PFSK-1 (cell line): ENCODE data around the gene F10.

Experiments
- FOXP2 ChIP-seq: optimal IDR thresholded peaks from 2 replicates; pipeline ENCODE3; 2011; ENCODE audit warnings: borderline replicate concordance, control low read depth, inconsistent platforms; ENCODE audit not compliant: insufficient read depth; ENCODE audit errors: extremely low read length, extremely low read depth
- POLR2AphosphoS5 ChIP-seq: IDR thresholded peaks from 2 replicates; pipeline ENCODE4 v1.6.1; 2012; ENCODE audit warnings: low read depth, mild to moderate bottlenecking, control low read depth, low read length, moderate library complexity
- SIN3A ChIP-seq: IDR thresholded peaks from 2 replicates; pipeline ENCODE4 v1.6.1; 2012; ENCODE audit warnings: mild to moderate bottlenecking, low read length, moderate library complexity, borderline replicate concordance; ENCODE audit not compliant: insufficient read depth
- TAF1 ChIP-seq: IDR thresholded peaks from 2 replicates; pipeline ENCODE4 v1.6.1; 2012; ENCODE audit warnings: low read length, control low read depth, borderline replicate concordance; ENCODE audit not compliant: insufficient read depth
- TF ChIP-seq, protein P1 (sequence below), 2 experiments: IDR thresholded peaks; 2 replicates each; pipeline versions ENCODE4 v1.6.1 to v1.8.0; 2011 to 2012; ENCODE audit warnings: low read depth in 2 of 2, low read length in 2 of 2, control low read depth in 1 of 2, inconsistent platforms in 1 of 2, mild to moderate bottlenecking in 1 of 2, moderate library complexity in 1 of 2; ENCODE audit not compliant: insufficient read depth in 1 of 2

F10 gene

GRCh38 chr13:113083022-113083373 lies 39.6 kb upstream of the F10 start:
- TF ChIP-seq FOXP2 (no peak), SIN3A (no peak), POLR2AphosphoS5 (no peak), TAF1 (no peak)
- TF ChIP-seq, protein P1, sequence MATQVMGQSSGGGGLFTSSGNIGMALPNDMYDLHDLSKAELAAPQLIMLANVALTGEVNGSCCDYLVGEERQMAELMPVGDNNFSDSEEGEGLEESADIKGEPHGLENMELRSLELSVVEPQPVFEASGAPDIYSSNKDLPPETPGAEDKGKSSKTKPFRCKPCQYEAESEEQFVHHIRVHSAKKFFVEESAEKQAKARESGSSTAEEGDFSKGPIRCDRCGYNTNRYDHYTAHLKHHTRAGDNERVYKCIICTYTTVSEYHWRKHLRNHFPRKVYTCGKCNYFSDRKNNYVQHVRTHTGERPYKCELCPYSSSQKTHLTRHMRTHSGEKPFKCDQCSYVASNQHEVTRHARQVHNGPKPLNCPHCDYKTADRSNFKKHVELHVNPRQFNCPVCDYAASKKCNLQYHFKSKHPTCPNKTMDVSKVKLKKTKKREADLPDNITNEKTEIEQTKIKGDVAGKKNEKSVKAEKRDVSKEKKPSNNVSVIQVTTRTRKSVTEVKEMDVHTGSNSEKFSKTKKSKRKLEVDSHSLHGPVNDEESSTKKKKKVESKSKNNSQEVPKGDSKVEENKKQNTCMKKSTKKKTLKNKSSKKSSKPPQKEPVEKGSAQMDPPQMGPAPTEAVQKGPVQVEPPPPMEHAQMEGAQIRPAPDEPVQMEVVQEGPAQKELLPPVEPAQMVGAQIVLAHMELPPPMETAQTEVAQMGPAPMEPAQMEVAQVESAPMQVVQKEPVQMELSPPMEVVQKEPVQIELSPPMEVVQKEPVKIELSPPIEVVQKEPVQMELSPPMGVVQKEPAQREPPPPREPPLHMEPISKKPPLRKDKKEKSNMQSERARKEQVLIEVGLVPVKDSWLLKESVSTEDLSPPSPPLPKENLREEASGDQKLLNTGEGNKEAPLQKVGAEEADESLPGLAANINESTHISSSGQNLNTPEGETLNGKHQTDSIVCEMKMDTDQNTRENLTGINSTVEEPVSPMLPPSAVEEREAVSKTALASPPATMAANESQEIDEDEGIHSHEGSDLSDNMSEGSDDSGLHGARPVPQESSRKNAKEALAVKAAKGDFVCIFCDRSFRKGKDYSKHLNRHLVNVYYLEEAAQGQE (IDR thresholded peaks at IDR 0.05; ENCODE audit: insufficient read depth in 1 of 2, low read depth in 2 of 2, low read length in 2 of 2) = no peak

- TF ChIP-seq TAF1 (no peak), SIN3A (no peak), FOXP2 (no peak), POLR2AphosphoS5 (no peak)
- TF ChIP-seq, protein P1 (IDR thresholded peaks at IDR 0.05; ENCODE audit: insufficient read depth in 1 of 2, low read depth in 2 of 2, low read length in 2 of 2) = no peak
Observed at GRCh38 chr13:113083402-113084061, 39.1 kb upstream of the F10 start.

DNA sequence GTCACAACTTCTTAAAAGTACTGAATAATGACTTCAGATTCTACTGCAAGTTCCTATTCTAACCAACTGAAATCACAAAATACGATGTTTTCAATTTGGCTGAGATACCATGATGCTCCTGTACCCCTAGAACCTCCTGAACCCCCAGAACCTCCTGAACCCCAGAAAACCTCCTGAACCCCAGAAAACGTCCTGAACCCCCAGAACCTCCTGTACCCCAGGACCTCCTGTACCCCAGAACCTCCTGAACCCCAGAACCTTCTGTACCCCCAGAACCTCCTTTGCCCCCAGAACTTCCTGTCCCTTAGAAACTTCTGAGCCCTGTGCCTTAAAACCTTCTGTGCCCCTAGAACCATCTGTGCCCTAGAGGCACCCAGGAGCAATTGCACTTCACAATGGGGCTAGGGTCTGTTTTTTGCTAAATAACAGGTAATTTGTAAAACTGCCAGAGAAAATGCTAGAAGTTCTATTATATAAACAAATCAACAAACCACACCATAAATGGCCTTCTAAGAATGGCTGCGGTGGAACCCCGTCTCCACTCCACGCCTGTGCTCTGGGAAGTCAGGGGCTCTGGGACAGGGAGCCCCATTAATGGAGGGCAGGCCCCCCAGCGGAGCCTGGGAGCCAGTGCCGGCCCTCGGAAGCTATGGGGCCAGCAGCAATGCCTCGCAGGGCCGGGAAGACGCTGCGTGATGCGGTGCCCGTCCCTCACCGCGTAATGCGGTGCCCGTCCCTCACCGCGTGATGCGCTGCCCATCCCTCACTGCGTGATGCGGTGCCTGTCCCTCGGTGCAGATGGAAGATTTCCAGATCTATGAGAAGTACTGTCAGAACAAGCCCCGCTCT lies 38.3 kb upstream of the F10 start:
- TF ChIP-seq TAF1 (no peak), FOXP2 (no peak), POLR2AphosphoS5 (no peak), SIN3A (no peak)
- TF ChIP-seq, protein P1 (IDR thresholded peaks at IDR 0.05; ENCODE audit: insufficient read depth in 1 of 2, low read depth in 2 of 2, low read length in 2 of 2) = no peak

DNA sequence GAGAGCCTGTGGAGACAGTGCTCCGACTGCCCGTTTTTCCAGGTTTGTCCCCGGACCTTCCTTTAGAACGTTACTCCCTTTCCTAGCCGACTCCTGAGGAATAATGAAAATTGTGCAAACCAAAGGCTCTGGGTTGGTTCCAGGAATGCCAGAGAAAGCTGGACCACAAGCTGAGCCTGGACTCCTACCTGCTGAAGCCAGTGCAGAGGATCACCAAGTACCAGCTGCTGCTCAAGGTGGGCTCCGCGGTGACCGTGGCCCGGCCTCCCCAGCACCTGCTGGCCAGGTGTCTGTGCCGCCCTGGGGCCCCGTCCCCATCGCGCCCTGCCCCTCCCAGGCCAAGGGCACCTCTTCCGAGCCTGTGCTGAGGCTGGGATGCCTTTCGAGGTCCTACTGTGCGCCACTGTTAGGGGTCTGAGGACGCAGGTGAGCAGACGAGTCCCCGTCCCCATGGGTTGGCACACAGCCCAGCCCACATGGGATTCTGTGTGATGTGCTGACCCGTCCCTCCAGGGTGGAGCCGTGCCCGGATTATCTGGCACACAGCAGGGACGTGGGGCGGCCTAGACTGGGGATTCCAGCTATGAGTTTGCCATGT lies 37.6 kb upstream of the F10 start:
- no peak for TF ChIP-seq TAF1
- TF ChIP-seq, protein P1 (IDR thresholded peaks at IDR 0.05; ENCODE audit: insufficient read depth in 1 of 2, low read depth in 2 of 2, low read length in 2 of 2) = no peak
- no peak for TF ChIP-seq POLR2AphosphoS5
- no peak for TF ChIP-seq SIN3A
- TF ChIP-seq FOXP2 = no peak
